Erythroblast (primary cell): Measurements from ENCODE around the gene TRPC6.

Source experiments
- GATA1 ChIP-seq: IDR thresholded peaks from 2 replicates; pipeline ENCODE4 v1.6.1; 2011; ENCODE audit warnings: low read depth, mild to moderate bottlenecking, control low read depth, low read length, moderate library complexity
- POLR2A ChIP-seq: IDR thresholded peaks from 2 replicates; pipeline ENCODE4 v1.6.1; 2011; ENCODE audit warnings: mild to moderate bottlenecking, low read length

DNA sequence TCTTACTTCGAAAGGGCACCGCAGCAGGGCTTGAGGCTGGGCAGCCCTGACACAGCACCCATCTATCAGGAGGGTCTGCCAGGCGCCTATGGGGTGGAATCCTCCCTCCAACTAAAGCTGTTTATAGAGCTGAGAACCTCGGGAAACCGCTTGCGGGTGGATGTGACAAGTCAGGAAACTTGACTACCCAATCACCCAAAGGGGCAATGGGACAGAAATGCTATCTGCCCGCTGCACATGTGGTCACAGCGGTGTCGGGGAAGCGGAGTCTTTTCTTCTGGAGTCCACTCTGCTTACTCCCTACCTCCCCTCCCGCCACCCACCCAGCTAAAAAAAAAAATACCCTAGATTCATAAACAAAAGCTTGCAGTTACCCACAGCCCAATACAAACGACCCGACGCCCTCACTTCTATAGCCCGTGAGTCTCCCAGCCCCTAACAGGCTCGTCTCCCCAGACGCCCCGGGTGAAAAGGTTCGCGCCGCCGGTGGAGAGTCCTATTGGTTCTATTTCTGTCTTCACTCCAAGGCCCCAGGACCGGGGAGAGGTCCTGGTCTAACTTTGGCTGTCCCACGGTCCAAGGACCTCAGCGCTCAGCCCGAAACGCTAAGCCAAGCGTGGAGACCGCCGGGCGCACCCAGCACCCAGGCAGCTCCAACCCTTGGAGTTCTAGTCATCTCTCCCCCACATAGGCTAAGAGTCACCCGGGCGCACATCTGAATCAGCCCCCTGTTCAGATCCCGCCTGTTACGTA lies 1.4 kb downstream of the TRPC6 start:
- TF ChIP-seq POLR2A = no peak
- TF ChIP-seq GATA1 = no peak
